ENCODE measurements around the gene LDLRAD3.

The LDLRAD3 gene

DNA sequence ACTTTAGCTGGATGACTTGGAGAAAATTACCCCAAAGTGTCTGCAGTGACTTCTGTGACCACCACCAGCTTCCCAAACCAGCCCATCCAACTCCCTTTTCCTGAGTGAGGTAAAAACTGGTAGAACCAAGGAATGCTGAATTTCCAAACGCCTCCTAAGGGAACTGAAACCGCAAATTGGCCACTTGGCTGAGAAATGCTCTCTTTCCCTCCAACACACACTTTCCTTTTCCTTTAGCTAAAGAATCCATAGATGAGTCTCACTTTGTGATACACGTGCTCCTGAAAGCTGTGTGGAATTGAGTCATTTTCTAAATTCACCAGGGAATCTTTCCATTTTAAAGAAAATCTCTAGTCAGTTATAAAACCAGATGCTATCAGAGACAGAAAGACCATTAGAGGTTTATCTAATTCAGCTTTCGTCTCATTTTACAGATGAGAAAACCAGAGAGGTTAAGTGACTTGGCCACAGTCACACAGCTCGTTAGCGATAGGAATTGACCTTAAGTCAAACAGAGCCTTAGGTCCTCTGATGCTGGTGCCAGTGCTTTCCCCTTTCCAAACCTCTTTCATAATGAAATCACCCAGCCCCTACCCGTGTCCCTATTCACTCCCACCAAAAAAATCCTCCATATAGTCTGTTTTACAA lies 208.2 kb downstream of the LDLRAD3 start:
- no peak for DNase-seq (ENCODE audit: low spot score)
- in situ Hi-C loops (cut with MboI; ENCODE audit: low sequenced_read_pairs, unreplicated experiment), result no loop called here
- no peak for TF ChIP-seq CTCF (IDR thresholded peaks at IDR 0.05; ENCODE audit: borderline replicate concordance, control extremely low read depth, extremely low read depth, insufficient read depth, missing control alignments)

- DNase-seq (ENCODE audit: low spot score), result no peak
- TF ChIP-seq CTCF (IDR thresholded peaks at IDR 0.05; ENCODE audit: borderline replicate concordance, control extremely low read depth, extremely low read depth, insufficient read depth, missing control alignments), result no peak
- in situ Hi-C loops (cut with MboI; ENCODE audit: low sequenced_read_pairs, unreplicated experiment), result no loop called here
Measured at GRCh38 chr11:36153551-36153950, 209.7 kb downstream of the LDLRAD3 start.

DNA sequence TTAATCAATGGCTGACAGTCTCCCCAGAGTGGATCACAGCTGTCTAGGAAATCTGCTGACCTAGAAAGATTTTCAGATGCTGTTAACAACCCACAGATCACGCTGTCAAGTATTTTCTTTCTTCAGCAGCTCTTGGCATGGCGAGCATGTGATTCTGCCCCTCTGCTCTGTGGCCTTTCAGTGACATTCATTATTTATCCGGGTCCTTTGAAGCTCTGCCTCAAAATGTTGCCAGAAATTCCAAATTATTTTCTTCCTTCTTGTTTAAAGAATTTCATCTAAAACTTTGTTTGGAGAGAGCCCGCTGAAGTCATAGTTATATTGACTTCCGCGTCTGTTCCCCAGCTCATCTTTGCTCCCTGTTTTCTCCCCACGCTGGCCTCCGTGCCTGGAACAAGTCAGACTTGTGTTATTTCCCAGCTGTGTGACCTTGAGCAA lies 211.3 kb downstream of the LDLRAD3 start:
- in situ Hi-C loops (cut with MboI; ENCODE audit: low sequenced_read_pairs, unreplicated experiment), result no loop called here
- DNase-seq (ENCODE audit: low spot score), result no peak
- TF ChIP-seq CTCF (IDR thresholded peaks at IDR 0.05; ENCODE audit: borderline replicate concordance, control extremely low read depth, extremely low read depth, insufficient read depth, missing control alignments), result no peak

- TF ChIP-seq CTCF (IDR thresholded peaks at IDR 0.05; ENCODE audit: borderline replicate concordance, control extremely low read depth, extremely low read depth, insufficient read depth, missing control alignments), result no peak
- in situ Hi-C loops (cut with MboI; ENCODE audit: low sequenced_read_pairs, unreplicated experiment), result no loop called here
- DNase-seq (ENCODE audit: low spot score), result no peak
Measured at GRCh38 chr11:36155770-36156160, 211.9 kb downstream of the LDLRAD3 start.

DNA sequence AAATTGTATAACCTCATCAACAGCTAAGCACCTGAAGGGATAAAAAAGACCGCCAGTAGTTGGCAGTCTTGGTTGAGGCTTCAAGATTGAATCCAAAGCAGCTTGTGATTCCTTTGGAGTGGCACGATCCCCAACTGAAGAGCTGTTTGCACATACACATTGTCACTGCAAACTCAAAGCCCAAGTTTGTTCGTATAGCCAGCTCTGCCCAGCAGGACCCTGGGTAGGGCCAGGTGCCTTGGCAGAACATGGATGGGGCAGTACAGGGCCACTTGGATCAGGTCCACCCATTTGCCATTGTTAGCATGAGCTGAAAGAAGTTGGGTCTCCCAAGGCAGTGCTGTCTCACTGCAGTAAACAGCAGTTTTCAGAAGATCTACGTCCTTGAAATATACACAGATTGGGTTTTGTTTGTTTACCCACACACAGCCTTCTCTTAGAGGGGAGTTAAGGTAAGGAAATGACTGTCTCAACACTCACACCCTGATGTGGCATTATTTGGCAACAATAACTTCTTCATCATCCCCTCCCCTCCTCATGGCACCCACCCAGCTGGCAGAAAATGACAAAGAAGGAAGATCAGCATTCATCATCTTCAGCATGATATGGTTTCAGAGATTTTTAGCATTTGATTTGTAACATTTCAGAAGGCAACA lies 212.4 kb downstream of the LDLRAD3 start:
- in situ Hi-C loops (cut with MboI; ENCODE audit: low sequenced_read_pairs, unreplicated experiment), result no loop called here
- no peak for TF ChIP-seq CTCF (IDR thresholded peaks at IDR 0.05; ENCODE audit: borderline replicate concordance, control extremely low read depth, extremely low read depth, insufficient read depth, missing control alignments)
- no peak for DNase-seq (ENCODE audit: low spot score)

- DNase-seq (ENCODE audit: low spot score), result no peak
- in situ Hi-C loops (cut with MboI; ENCODE audit: low sequenced_read_pairs, unreplicated experiment), result no loop called here
- no peak for TF ChIP-seq CTCF (IDR thresholded peaks at IDR 0.05; ENCODE audit: borderline replicate concordance, control extremely low read depth, extremely low read depth, insufficient read depth, missing control alignments)
Measured at GRCh38 chr11:36156817-36157519, 213.1 kb downstream of the LDLRAD3 start.

Data from GM13976 (cell line).